ENCODE data around the gene NACC1. TPM values are rescaled to one million over a fixed set of nuclear protein-coding genes. Genes with fewer than 3 reads are reported as not detected.
A peak's percentile ranks its signal among the peaks of the same experiment; 100 is the strongest.
"Not testable (repeated sequence)": the region's sequence is repeated elsewhere in the genome, so short reads cannot be mapped to it uniquely, and the experiment has no call there.

The NACC1 gene
- polyA plus RNA-seq, 3 donors from 2014 or later: 1.2 to 2.8 TPM; not detected in 1

GRCh38 chr19:13139633-13140311, 21.7 kb downstream of the NACC1 start:
- no peak for DNase-seq
- H3K4me3 Mint-ChIP-seq: no peak overlapping the region
- H3K27ac Mint-ChIP-seq: no peak overlapping the region
- H3K36me3 Mint-ChIP-seq: peaks cover 0 to 6% (median 0%) of the 10 kb centered on the region in 3 donors
- H3K27me3 Mint-ChIP-seq (ENCODE audit: low read depth in 3 of 3): no peaks in the 10 kb centered on the region
- no peaks in the 10 kb centered on the region for H3K9me3 Mint-ChIP-seq
- no peaks in the 10 kb centered on the region for H3K4me1 Mint-ChIP-seq

DNA sequence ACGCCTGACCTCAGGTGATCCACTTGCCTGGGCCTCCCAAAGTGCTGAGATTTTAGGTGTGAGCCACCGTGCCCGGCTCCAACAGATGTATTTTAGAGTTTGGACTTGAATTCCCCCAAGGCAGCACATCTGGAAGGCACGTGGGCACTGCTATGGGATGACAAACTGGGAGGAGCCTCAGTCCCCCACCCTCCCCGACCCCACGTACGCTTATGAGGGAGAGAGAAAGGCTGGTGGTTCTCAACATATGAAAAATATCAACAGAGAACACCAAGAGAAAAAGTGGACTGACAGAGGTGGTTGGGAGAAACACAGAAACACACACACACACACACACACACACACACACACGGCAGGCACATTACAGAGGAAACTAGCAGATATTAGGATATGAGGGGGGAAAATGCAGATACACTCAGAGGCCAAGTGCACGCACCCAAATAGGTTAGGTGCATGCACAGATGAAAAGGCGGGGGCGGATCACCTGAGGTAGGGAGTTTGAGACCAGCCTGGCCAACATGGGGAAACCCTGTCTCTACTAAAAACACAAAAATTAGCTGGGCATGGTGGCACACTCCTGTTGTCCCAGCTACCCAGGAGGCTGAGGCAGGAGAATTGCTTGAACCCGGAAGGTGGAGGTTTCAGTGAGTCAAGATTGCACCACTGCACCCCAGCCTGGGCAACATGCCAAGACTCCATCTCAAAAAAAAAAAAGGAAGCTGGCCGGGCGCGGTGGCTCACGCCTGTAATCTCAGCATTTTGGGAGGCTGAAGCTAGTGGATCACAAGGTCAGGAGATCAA, 28.9 kb downstream of the NACC1 start:
- no peak overlapping the region for H3K27ac Mint-ChIP-seq
- peaks cover 0 to 4% (median 0%) of the 10 kb centered on the region in 3 donors for H3K36me3 Mint-ChIP-seq
- peaks cover 29 to 31% of the 10 kb centered on the region in 2 donors for H3K4me1 Mint-ChIP-seq
- H3K9me3 Mint-ChIP-seq: no peaks in the 10 kb centered on the region
- no peak overlapping the region for H3K4me3 Mint-ChIP-seq
- DNase-seq: no peak
- peaks cover 6 to 10% (median 8%) of the 10 kb centered on the region in 3 donors for H3K27me3 Mint-ChIP-seq (ENCODE audit: low read depth in 3 of 3)

- Mint-ChIP-seq H3K27ac (peak overlapping the region in 5 of 6 donors; percentile 39 to 67 (median 51)), H3K4me1 (peaks cover 32 to 42% of the 10 kb centered on the region in 2 donors), H3K27me3 (ENCODE audit: low read depth in 3 of 3) (peaks cover 23 to 30% (median 23%) of the 10 kb centered on the region in 3 donors), H3K4me3 (peak overlapping the region; percentile 80 to 99 (median 97))
- not testable (repeated sequence) for H3K36me3 Mint-ChIP-seq, DNase-seq, H3K9me3 Mint-ChIP-seq
Measured at GRCh38 chr19:13149173-13149627, 31.1 kb downstream of the NACC1 start.

GRCh38 chr19:13149628-13150186, 31.6 kb downstream of the NACC1 start:
- Mint-ChIP-seq H3K4me3 (peak overlapping the region; percentile 93 to 99 (median 97)), H3K27me3 (ENCODE audit: low read depth in 3 of 3) (peaks cover 28 to 35% (median 28%) of the 10 kb centered on the region in 3 donors), H3K27ac (peak overlapping the region; percentile 90 to 99 (median 98)), H3K9me3 (no peaks in the 10 kb centered on the region), H3K4me1 (peaks cover 35 to 42% of the 10 kb centered on the region in 2 donors), H3K36me3 (peaks cover 3 to 14% (median 9%) of the 10 kb centered on the region in 3 donors)
- no peak for DNase-seq

- Mint-ChIP-seq H3K36me3 (peaks cover 3 to 17% (median 11%) of the 10 kb centered on the region in 3 donors), H3K27ac (peak within 1 kb of the TSS; percentile 90 to 99 (median 98)), H3K4me1 (peaks cover 40 to 46% of the 10 kb centered on the region in 2 donors), H3K27me3 (ENCODE audit: low read depth in 3 of 3) (peaks cover 35 to 42% (median 35%) of the 10 kb centered on the region in 3 donors), H3K9me3 (no peaks in the 10 kb centered on the region), H3K4me3 (peak within 1 kb of the TSS; percentile 93 to 99 (median 97))
- peak; percentile 92 to 93 (median 92) for DNase-seq
Measured at GRCh38 chr19:13150187-13150930, 32.3 kb downstream of the NACC1 start, which contains the start of the genes IER2 and STX10. Gene IER2 (plus strand): TSS chr19:13150411. CDS start chr19:13153187, 2,776 bp downstream. Gene STX10 (minus strand): TSS chr19:13150375. CDS start chr19:13150173, 202 bp downstream.

DNA sequence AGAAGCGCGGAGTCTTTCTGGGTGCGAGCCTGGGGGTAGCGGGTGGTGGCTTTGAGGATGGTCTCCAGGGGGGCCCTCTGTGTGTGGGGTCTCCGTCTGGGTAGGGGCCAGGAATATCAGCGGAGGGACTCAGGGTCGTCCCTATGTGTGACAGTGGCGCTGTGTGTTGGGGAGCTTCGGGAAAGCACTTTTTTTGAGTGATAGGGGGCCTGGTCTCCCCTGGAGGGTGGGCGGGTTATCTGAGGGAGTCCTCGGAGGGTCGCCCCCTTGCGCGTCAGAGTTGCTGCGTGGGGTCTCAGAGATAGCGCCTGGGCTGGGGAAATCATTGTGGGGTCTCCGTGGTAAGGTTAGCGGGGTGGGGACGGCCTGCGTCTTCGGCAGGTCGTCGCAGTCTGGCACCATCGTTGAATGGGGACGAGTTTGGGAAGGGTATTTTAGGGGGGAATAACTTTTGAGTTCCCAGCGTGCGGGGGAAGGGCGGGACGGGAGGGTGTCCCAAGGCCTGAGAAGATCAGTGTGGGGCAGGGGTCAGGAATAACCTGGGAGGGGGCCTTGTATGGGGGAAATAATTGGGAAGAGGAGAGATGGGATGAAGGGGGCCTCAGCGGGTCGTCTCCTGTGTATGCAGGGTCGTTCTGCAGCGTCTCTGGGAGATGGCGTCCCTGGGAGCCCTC, 33.0 kb downstream of the NACC1 start:
- H3K36me3 Mint-ChIP-seq: peaks cover 3 to 17% (median 11%) of the 10 kb centered on the region in 3 donors
- H3K4me3 Mint-ChIP-seq: peak overlapping the region; percentile 93 to 99 (median 97)
- H3K9me3 Mint-ChIP-seq: no peaks in the 10 kb centered on the region
- peak overlapping the region; percentile 90 to 99 (median 98) for H3K27ac Mint-ChIP-seq
- no peak for DNase-seq
- H3K27me3 Mint-ChIP-seq (ENCODE audit: low read depth in 3 of 3): peaks cover 38 to 48% (median 39%) of the 10 kb centered on the region in 3 donors
- peaks cover 43 to 52% of the 10 kb centered on the region in 2 donors for H3K4me1 Mint-ChIP-seq

DNA sequence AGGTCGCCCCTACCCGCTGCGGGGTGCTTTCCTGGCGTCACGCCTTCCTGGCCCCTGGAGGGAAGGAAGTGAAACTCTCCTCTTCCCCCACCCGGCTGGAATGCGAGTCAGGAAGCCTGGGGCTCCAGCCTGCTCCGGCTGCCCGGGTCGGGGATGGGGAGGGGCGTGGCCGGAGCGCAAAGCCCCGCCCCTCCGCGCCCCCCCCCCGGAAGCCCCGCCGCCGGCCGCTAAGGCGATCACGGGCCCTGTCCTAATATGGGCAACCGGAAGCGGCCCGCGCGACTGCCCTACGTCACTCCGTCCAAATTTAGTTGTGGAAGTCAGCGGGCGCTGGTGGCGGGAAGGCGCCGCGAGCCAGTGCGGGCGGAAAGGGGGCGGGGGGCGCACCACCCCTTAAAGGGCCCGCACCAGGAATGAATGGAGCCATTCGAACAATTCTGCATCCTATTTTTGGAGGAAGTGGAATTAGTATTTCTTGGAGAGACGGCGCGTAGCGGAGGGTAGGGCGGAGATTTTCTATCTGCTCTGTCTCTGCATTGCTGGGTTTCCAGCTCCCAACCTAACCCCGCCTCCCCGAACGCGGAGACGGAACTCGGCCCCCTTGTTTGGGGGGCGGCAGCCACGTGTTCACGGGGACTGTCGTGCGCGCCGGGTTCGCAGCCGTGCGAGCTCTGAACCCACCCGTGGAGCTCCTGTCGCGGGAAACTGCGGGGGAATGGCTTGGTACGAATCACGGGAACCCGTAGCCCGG, 33.7 kb downstream of the NACC1 start:
- H3K4me3 Mint-ChIP-seq: peak overlapping the region; percentile 93 to 99 (median 97)
- no peaks in the 10 kb centered on the region for H3K9me3 Mint-ChIP-seq
- H3K4me1 Mint-ChIP-seq: peaks cover 50 to 58% of the 10 kb centered on the region in 2 donors
- peak; percentile 96 to 97 (median 97) for DNase-seq
- peaks cover 38 to 51% (median 45%) of the 10 kb centered on the region in 3 donors for H3K27me3 Mint-ChIP-seq (ENCODE audit: low read depth in 3 of 3)
- peaks cover 3 to 16% (median 11%) of the 10 kb centered on the region in 3 donors for H3K36me3 Mint-ChIP-seq
- peak overlapping the region; percentile 95 to 99 (median 98) for H3K27ac Mint-ChIP-seq

- H3K4me1 Mint-ChIP-seq: peaks cover 52 to 61% of the 10 kb centered on the region in 2 donors
- no peaks in the 10 kb centered on the region for H3K9me3 Mint-ChIP-seq
- no peak for DNase-seq
Measured at GRCh38 chr19:13152356-13152973, 34.4 kb downstream of the NACC1 start.

GRCh38 chr19:13152974-13153568, 35.0 kb downstream of the NACC1 start:
- Mint-ChIP-seq H3K27me3 (ENCODE audit: low read depth in 3 of 3) (peaks cover 39 to 52% (median 46%) of the 10 kb centered on the region in 3 donors), H3K4me1 (peaks cover 58 to 67% of the 10 kb centered on the region in 2 donors)
- DNase-seq: peak; percentile 98

More at GRCh38 chr19:13152356-13152973, 34.4 kb downstream of the NACC1 start:
- H3K36me3 Mint-ChIP-seq: peaks cover 3 to 13% (median 11%) of the 10 kb centered on the region in 3 donors
- peak overlapping the region; percentile 95 to 99 (median 98) for H3K27ac Mint-ChIP-seq
- H3K4me3 Mint-ChIP-seq: peak overlapping the region; percentile 93 to 99 (median 97)
- H3K27me3 Mint-ChIP-seq (ENCODE audit: low read depth in 3 of 3): peaks cover 39 to 52% (median 46%) of the 10 kb centered on the region in 3 donors

DNA sequence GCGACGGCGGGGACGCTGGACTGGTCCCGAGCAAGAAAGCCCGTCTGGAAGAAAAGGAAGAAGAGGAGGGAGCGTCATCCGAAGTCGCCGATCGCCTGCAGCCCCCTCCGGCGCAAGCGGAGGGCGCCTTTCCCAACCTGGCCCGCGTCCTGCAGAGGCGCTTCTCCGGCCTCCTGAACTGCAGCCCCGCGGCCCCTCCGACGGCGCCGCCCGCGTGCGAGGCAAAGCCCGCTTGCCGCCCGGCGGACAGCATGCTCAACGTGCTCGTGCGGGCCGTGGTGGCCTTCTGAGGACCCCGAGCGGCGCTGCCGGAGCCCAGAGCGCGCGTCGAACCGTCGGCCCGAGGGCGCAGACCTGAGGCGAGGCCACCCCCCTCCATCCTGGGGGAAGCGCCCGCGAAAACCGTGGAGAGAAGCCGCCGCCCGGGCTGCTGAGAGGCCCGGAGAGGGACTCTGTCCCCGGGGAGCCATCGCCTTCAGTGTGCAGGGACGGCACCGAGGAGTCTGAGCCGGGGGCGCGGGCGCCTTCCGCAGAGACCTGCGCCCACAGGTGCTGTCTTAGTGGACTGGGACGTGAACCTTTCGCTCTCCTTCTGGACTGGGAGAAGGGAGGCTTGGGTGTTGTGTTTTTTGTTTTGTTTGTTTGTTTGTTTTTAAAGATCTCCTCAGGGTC, 35.6 kb downstream of the NACC1 start:
- peaks cover 61 to 69% of the 10 kb centered on the region in 2 donors for H3K4me1 Mint-ChIP-seq
- peaks cover 39 to 52% (median 46%) of the 10 kb centered on the region in 3 donors for H3K27me3 Mint-ChIP-seq (ENCODE audit: low read depth in 3 of 3)
- peaks cover 3 to 13% (median 11%) of the 10 kb centered on the region in 3 donors for H3K36me3 Mint-ChIP-seq
- DNase-seq: no peak
- H3K9me3 Mint-ChIP-seq: no peaks in the 10 kb centered on the region
- peak overlapping the region; percentile 97 to 99 (median 98) for H3K27ac Mint-ChIP-seq
- H3K4me3 Mint-ChIP-seq: peak overlapping the region; percentile 93 to 99 (median 97)

More at GRCh38 chr19:13152974-13153568, 35.0 kb downstream of the NACC1 start:
- H3K9me3 Mint-ChIP-seq: no peaks in the 10 kb centered on the region
- peak overlapping the region; percentile 95 to 99 (median 98) for H3K27ac Mint-ChIP-seq
- H3K4me3 Mint-ChIP-seq: peak overlapping the region; percentile 93 to 99 (median 97)
- H3K36me3 Mint-ChIP-seq: peaks cover 3 to 13% (median 11%) of the 10 kb centered on the region in 3 donors

Measured in immature natural killer cell (primary cell).